Stimulated activated naive B cell treated with anti-CD40 and anti-IgM and Interleukin-4, amounts not matched to agents 10 μg/mL and 1 μg/mL and 100 μg/mL, for 72 hours (primary cell): ENCODE measurements around the gene COMT.

ENCODE experiments used
- ATAC-seq, 2 donors: fragments of 150-1000 bp; cut with Tn5 transposase; replicated peaks; 2 replicates each; pipeline ENCODE4 v1.10.0; 2021; ENCODE audit warnings: moderate library complexity in 1 of 2
- DNase-seq: peaks from one replicate; pipeline ENCODE4 v3.0.0; 2021
- H3K27ac Mint-ChIP-seq: one replicate; pipeline ENCODE4 v1.8.0; 2022; ENCODE audit warnings: mild to moderate bottlenecking, mixed read lengths
- H3K27me3 Mint-ChIP-seq, 2 donors: one replicate each; pipeline ENCODE4 v1.8.0; 2022; ENCODE audit warnings: mixed read lengths in 2 of 2
- H3K36me3 Mint-ChIP-seq, 2 donors: one replicate each; pipeline ENCODE4 v1.8.0; 2022; ENCODE audit warnings: mixed read lengths in 2 of 2, mild to moderate bottlenecking in 1 of 2
- H3K4me1 Mint-ChIP-seq, 2 donors: one replicate each; pipeline ENCODE4 v1.8.0; 2022; ENCODE audit warnings: mixed read lengths in 2 of 2, mild to moderate bottlenecking in 1 of 2
- H3K4me3 Mint-ChIP-seq, 2 donors: one replicate each; pipeline ENCODE4 v1.8.0; 2022; ENCODE audit warnings: mild to moderate bottlenecking in 2 of 2, mixed read lengths in 2 of 2, moderate library complexity in 1 of 2
- H3K9me3 Mint-ChIP-seq, 2 donors: one replicate each; pipeline ENCODE4 v1.8.0; 2022; ENCODE audit warnings: mixed read lengths in 2 of 2, mild to moderate bottlenecking in 1 of 2

Gene COMT

GRCh38 chr22:19981171-19981960, 39.8 kb downstream of the COMT start:
- Mint-ChIP-seq H3K9me3 (no peaks in the 10 kb centered on the region), H3K4me1 (peaks cover 5 to 15% of the 10 kb centered on the region in 2 donors), H3K27me3 (peaks cover 0 to 5% of the 10 kb centered on the region in 2 donors), H3K36me3 (no peaks in the 10 kb centered on the region), H3K27ac (no peak overlapping the region), H3K4me3 (no peak overlapping the region)
- ATAC-seq (no peak), DNase-seq (no peak)

GRCh38 chr22:19981961-19982920, 40.7 kb downstream of the COMT start:
- Mint-ChIP-seq H3K4me1 (peaks cover 6 to 17% of the 10 kb centered on the region in 2 donors), H3K36me3 (no peaks in the 10 kb centered on the region), H3K4me3 (no peak overlapping the region), H3K9me3 (no peaks in the 10 kb centered on the region), H3K27me3 (peaks cover 0 to 5% of the 10 kb centered on the region in 2 donors), H3K27ac (no peak overlapping the region)
- ATAC-seq (no peak), DNase-seq (no peak)

- Mint-ChIP-seq H3K4me1 (peaks cover 6 to 17% of the 10 kb centered on the region in 2 donors), H3K27me3 (peaks cover 0 to 5% of the 10 kb centered on the region in 2 donors), H3K4me3 (no peak overlapping the region), H3K9me3 (no peaks in the 10 kb centered on the region), H3K36me3 (no peaks in the 10 kb centered on the region), H3K27ac (no peak overlapping the region)
- ATAC-seq (no peak), DNase-seq (no peak)
Measured at GRCh38 chr22:19982991-19983578, 41.5 kb downstream of the COMT start.

GRCh38 chr22:19983741-19984140, 42.2 kb downstream of the COMT start:
- Mint-ChIP-seq H3K4me3 (no peak overlapping the region), H3K27me3 (peaks cover 0 to 5% of the 10 kb centered on the region in 2 donors), H3K36me3 (no peaks in the 10 kb centered on the region), H3K4me1 (peaks cover 6 to 17% of the 10 kb centered on the region in 2 donors), H3K9me3 (no peaks in the 10 kb centered on the region), H3K27ac (no peak overlapping the region)
- no peak for DNase-seq
- no peak for ATAC-seq

- H3K4me1 Mint-ChIP-seq, result peaks cover 6 to 17% of the 10 kb centered on the region in 2 donors
- H3K36me3 Mint-ChIP-seq, result no peaks in the 10 kb centered on the region
- H3K9me3 Mint-ChIP-seq, result no peaks in the 10 kb centered on the region
- H3K27ac Mint-ChIP-seq, result no peak overlapping the region
- no peak for DNase-seq
- peaks cover 0 to 5% of the 10 kb centered on the region in 2 donors for H3K27me3 Mint-ChIP-seq
- H3K4me3 Mint-ChIP-seq, result no peak overlapping the region
- ATAC-seq, result peak in 1 of 2 donors; percentile 28
Measured at GRCh38 chr22:19984201-19984753, 42.7 kb downstream of the COMT start.

- peaks cover 6 to 17% of the 10 kb centered on the region in 2 donors for H3K4me1 Mint-ChIP-seq
- DNase-seq (no peak), ATAC-seq (no peak)
- no peaks in the 10 kb centered on the region for H3K9me3 Mint-ChIP-seq
- no peak overlapping the region for H3K27ac Mint-ChIP-seq
- no peak overlapping the region for H3K4me3 Mint-ChIP-seq
- H3K36me3 Mint-ChIP-seq, result no peaks in the 10 kb centered on the region
- peaks cover 0 to 5% of the 10 kb centered on the region in 2 donors for H3K27me3 Mint-ChIP-seq
Measured at GRCh38 chr22:19984851-19985811, 43.6 kb downstream of the COMT start.

GRCh38 chr22:19986011-19986409, 44.4 kb downstream of the COMT start:
- no peak for DNase-seq
- Mint-ChIP-seq H3K4me3 (peak overlapping the region in 1 of 2 donors; percentile 60), H3K27ac (no peak overlapping the region), H3K4me1 (peaks cover 6 to 17% of the 10 kb centered on the region in 2 donors), H3K27me3 (peaks cover 0 to 5% of the 10 kb centered on the region in 2 donors), H3K9me3 (no peaks in the 10 kb centered on the region), H3K36me3 (no peaks in the 10 kb centered on the region)
- ATAC-seq, result no peak

GRCh38 chr22:19986410-19987341, 45.1 kb downstream of the COMT start:
- H3K36me3 Mint-ChIP-seq, result no peaks in the 10 kb centered on the region
- DNase-seq (peak; percentile 61), ATAC-seq (peak; percentile 89 to 93)
- no peak overlapping the region for H3K27ac Mint-ChIP-seq
- H3K4me1 Mint-ChIP-seq, result peaks cover 6 to 17% of the 10 kb centered on the region in 2 donors
- no peaks in the 10 kb centered on the region for H3K9me3 Mint-ChIP-seq
- H3K27me3 Mint-ChIP-seq, result peaks cover 0 to 5% of the 10 kb centered on the region in 2 donors
- peak overlapping the region; percentile 60 to 77 for H3K4me3 Mint-ChIP-seq

GRCh38 chr22:19987394-19988306, 46.1 kb downstream of the COMT start:
- H3K36me3 Mint-ChIP-seq, result no peaks in the 10 kb centered on the region
- no peak for ATAC-seq
- H3K4me1 Mint-ChIP-seq, result peaks cover 6 to 17% of the 10 kb centered on the region in 2 donors
- DNase-seq, result no peak
- H3K27ac Mint-ChIP-seq, result no peak overlapping the region
- H3K9me3 Mint-ChIP-seq, result no peaks in the 10 kb centered on the region
- peaks cover 0 to 5% of the 10 kb centered on the region in 2 donors for H3K27me3 Mint-ChIP-seq
- peak overlapping the region; percentile 37 to 62 for H3K4me3 Mint-ChIP-seq

GRCh38 chr22:19988331-19988808, 46.8 kb downstream of the COMT start:
- H3K27me3 Mint-ChIP-seq, result peaks cover 0 to 5% of the 10 kb centered on the region in 2 donors
- ATAC-seq (no peak), DNase-seq (no peak)
- peaks cover 6 to 17% of the 10 kb centered on the region in 2 donors for H3K4me1 Mint-ChIP-seq
- no peaks in the 10 kb centered on the region for H3K9me3 Mint-ChIP-seq
- H3K27ac Mint-ChIP-seq, result no peak overlapping the region
- peak overlapping the region in 1 of 2 donors; percentile 62 for H3K4me3 Mint-ChIP-seq
- H3K36me3 Mint-ChIP-seq, result no peaks in the 10 kb centered on the region

- Mint-ChIP-seq H3K4me3 (no peak overlapping the region), H3K36me3 (no peaks in the 10 kb centered on the region), H3K27ac (no peak overlapping the region), H3K4me1 (peaks cover 7 to 17% of the 10 kb centered on the region in 2 donors), H3K27me3 (peaks cover 0 to 11% of the 10 kb centered on the region in 2 donors), H3K9me3 (no peaks in the 10 kb centered on the region)
- no peak for ATAC-seq
- no peak for DNase-seq
Measured at GRCh38 chr22:19988965-19989724, 47.6 kb downstream of the COMT start.
